WTC11 (cell line): ENCODE measurements around the gene MRPL20. TPM values are rescaled to one million over a fixed set of nuclear protein-coding genes. Genes with fewer than 3 reads are reported as not detected.

Experiments
- total RNA-seq: library from RNA; stranded (reverse); gene quantifications from 3 replicates; pipeline ENCODE4 v1.2.3, GENCODE V29; 2021

MRPL20 gene
- total RNA-seq, 1 experiment from 2014 or later: 156 TPM

Other genes starting within 250 kb of the MRPL20 start
- gene TTLL10, start 233.4 kb downstream of the MRPL20 start, total RNA-seq: 0.78 to 1.1 TPM (median 1.1 TPM) in 3 replicates
- gene TNFRSF18, start 200.7 kb downstream of the MRPL20 start, total RNA-seq: 0.83 to 1.2 TPM (median 1.1 TPM) in 3 replicates
- 0.18 to 0.33 TPM in 2 of 3 replicates, not detected in the other for gene TNFRSF4, start 193.1 kb downstream of the MRPL20 start, total RNA-seq
- gene SDF4, start 175.3 kb downstream of the MRPL20 start, total RNA-seq: 92.3 to 105 TPM (median 101 TPM) in 3 replicates
- gene B3GALT6, start 175.1 kb downstream of the MRPL20 start, total RNA-seq: 18.8 to 21.4 TPM (median 20.0 TPM) in 3 replicates
- 8.5 to 10.3 TPM (median 8.5 TPM) in 3 replicates for gene C1QTNF12, start 160.6 kb downstream of the MRPL20 start, total RNA-seq
- 62.6 to 72.2 TPM (median 65.6 TPM) in 3 replicates for gene UBE2J2, start 133.4 kb downstream of the MRPL20 start, total RNA-seq
- 4.7 to 8.5 TPM (median 6.4 TPM) in 3 replicates for gene SCNN1D, start 126.9 kb downstream of the MRPL20 start, total RNA-seq
- gene ACAP3, start 99.4 kb downstream of the MRPL20 start, total RNA-seq: 25.1 to 42.2 TPM (median 30.7 TPM) in 3 replicates
- gene PUSL1, start 98.7 kb downstream of the MRPL20 start, total RNA-seq: 42.5 to 51.5 TPM (median 43.6 TPM) in 3 replicates
- 144 to 170 TPM (median 160 TPM) in 3 replicates for gene INTS11, start 82.6 kb downstream of the MRPL20 start, total RNA-seq
- 10.3 to 14.4 TPM (median 12.3 TPM) in 3 replicates for gene CPTP, start 82.5 kb downstream of the MRPL20 start, total RNA-seq
- 0.18 to 0.22 TPM (median 0.21 TPM) in 3 replicates for gene TAS1R3, start 76.0 kb downstream of the MRPL20 start, total RNA-seq
- gene DVL1, start 57.9 kb downstream of the MRPL20 start, total RNA-seq: 74.1 to 91.4 TPM (median 77.3 TPM) in 3 replicates
- 6.7 to 11.2 TPM (median 10.7 TPM) in 3 replicates for gene MXRA8, start 48.7 kb downstream of the MRPL20 start, total RNA-seq
- 238 to 268 TPM (median 250 TPM) in 3 replicates for gene AURKAIP1, start 32.1 kb downstream of the MRPL20 start, total RNA-seq
- 117 to 142 TPM (median 117 TPM) in 3 replicates for gene CCNL2, start 8.0 kb downstream of the MRPL20 start, total RNA-seq
- 1.6 to 2.8 TPM (median 1.9 TPM) in 3 replicates for gene ANKRD65, start 14.0 kb upstream of the MRPL20 start, total RNA-seq
- gene VWA1, start 28.4 kb upstream of the MRPL20 start, total RNA-seq: 28.3 to 35.5 TPM (median 28.3 TPM) in 3 replicates
- 0.60 to 0.94 TPM (median 0.61 TPM) in 3 replicates for gene ATAD3C, start 42.4 kb upstream of the MRPL20 start, total RNA-seq
- 47.9 to 63.6 TPM (median 48.5 TPM) in 3 replicates for gene ATAD3B, start 64.5 kb upstream of the MRPL20 start, total RNA-seq
- gene ATAD3A, start 104.9 kb upstream of the MRPL20 start, total RNA-seq: 56.1 to 71.2 TPM (median 58.7 TPM) in 3 replicates
- 6.6 to 8.8 TPM (median 8.0 TPM) in 3 replicates for gene TMEM240, start 133.3 kb upstream of the MRPL20 start, total RNA-seq
- gene SSU72, start 167.6 kb upstream of the MRPL20 start, total RNA-seq: 150 to 158 TPM (median 150 TPM) in 3 replicates
- 30.4 to 37.5 TPM (median 34.9 TPM) in 3 replicates for gene FNDC10, start 192.8 kb upstream of the MRPL20 start, total RNA-seq
- 90.6 to 120 TPM (median 113 TPM) in 3 replicates for gene MIB2, start 208.2 kb upstream of the MRPL20 start, total RNA-seq
- gene MMP23B, start 224.9 kb upstream of the MRPL20 start, total RNA-seq: 20.0 to 28.1 TPM (median 27.1 TPM) in 3 replicates